ENCODE data around the gene GJC2. TPM values are rescaled to one million over a fixed set of nuclear protein-coding genes. Genes with fewer than 3 reads are reported as not detected.

GJC2 gene
- total RNA-seq, 1 donor from 2014 or later, result 5.4 TPM

DNA sequence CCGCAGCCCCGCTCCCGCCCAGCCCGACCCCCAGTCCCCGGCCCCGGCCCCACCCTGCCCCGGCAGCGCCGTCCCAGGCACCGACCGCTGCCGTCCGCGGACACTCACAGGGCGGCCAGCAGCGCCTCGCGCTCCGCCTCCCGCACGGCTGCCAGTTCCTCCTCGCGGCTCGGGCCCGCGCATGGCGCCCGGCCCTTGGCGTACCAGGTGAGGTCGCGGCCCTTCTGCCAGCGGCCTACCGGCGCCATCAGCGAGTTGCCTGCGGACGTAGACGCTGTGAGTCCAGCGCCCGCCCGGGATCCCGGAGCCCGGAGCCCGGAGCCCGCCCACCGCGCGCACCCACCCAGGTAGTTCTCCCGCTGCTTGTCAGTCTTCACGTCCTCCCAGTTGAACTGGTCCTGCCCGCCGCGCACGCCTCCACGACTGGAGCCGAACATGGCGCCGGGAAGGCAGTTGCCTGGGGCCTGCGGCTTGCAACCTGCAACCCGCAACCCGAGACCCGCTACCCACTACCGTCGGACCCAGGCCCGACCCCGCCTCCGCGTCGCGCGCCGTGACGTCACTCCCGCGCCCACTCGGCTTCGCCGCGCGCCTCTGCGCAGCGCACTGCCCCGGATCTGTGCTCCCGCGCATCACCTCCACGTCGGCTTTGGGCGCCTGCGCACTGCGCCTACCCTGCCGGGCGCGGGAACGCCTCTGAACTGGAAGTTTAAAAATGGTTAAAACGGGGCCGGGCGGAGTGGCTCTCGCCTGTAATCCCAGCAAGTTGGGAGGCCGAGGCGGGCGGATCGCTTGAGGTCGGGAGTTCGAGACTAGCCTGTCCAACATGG is 46.7 kb upstream of the GJC2 start, which contains the start of gene C1orf35:
Gene C1orf35, minus strand, starts transcription at position 535 of the 830 bp plus-strand sequence. Its CDS starts 98 bp downstream, at position 437.
- intact Hi-C loops (cut with DNase I), result loop anchor here (1.0 to 10.0 kb wide), 3 partner anchors 20 to 1402 kb away; partner anchors contain the start of genes NUP133 and RNF187
- peak within 1 kb of the TSS; percentile 89 to 99 for H3K4me3 ChIP-seq
- H3K36me3 ChIP-seq, result peaks cover 30 to 48% of the 10 kb centered on the region in 2 donors
- H3K27me3 ChIP-seq, result no peaks in the 10 kb centered on the region
- no peaks in the 10 kb centered on the region for H3K9me3 ChIP-seq
- peak; percentile 67 to 96 for DNase-seq (ENCODE audit: low spot score in 2 of 2)
- TF ChIP-seq CTCF (IDR thresholded peaks at IDR 0.05), result no peak
- H3K27ac ChIP-seq, result peak within 1 kb of the TSS; percentile 95
- H3K4me1 ChIP-seq, result peaks cover 6 to 19% of the 10 kb centered on the region in 2 donors

DNA sequence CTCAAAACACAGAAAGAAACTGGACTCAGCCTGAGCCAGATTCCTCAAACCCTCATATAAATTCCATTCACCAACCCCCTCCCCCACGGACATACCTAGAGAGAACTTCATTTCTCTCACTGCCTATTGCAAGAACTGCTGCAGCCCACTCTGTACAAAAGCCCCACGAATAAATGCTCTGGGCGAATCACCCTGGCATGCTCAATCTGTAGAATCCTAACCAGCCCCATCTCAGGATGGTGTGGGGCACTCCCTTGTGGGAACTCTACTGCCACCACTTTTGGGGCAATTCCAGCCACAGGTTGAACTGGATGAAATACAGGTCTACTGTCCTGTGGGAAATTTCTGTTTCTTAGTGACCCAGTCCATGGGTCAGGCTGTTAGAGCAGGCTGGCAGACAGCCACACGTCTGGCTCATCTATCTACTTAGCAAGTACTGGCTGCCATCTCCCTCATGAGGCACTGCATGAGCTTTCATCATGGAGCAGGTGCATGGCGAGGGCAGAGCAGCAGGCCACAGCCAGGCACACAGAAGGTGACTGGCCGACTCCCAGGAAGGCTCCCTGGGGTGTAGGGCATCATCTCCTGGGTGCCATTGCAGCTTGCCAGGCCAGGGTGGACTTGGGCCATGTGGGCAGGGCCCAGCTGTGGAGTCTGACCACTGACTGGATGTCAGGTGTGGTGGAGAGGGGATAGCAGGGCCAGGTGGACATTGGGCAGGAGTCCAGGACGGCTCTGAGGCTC is 45.0 kb upstream of the GJC2 start:
- DNase-seq (ENCODE audit: low spot score in 2 of 2), result no peak
- Histone ChIP-seq H3K27me3 (no peaks in the 10 kb centered on the region), H3K36me3 (peaks cover 13 to 31% of the 10 kb centered on the region in 2 donors), H3K4me1 (peaks cover 12 to 27% of the 10 kb centered on the region in 2 donors), H3K27ac (no peak overlapping the region), H3K4me3 (no peak overlapping the region), H3K9me3 (no peaks in the 10 kb centered on the region)
- intact Hi-C loops (cut with DNase I), result loop anchor here (10.0 kb wide), 2 partner anchors 380 to 1400 kb away; partner anchors contain the start of genes NUP133 and RNF187
- no peak for TF ChIP-seq CTCF (IDR thresholded peaks at IDR 0.05)

DNA sequence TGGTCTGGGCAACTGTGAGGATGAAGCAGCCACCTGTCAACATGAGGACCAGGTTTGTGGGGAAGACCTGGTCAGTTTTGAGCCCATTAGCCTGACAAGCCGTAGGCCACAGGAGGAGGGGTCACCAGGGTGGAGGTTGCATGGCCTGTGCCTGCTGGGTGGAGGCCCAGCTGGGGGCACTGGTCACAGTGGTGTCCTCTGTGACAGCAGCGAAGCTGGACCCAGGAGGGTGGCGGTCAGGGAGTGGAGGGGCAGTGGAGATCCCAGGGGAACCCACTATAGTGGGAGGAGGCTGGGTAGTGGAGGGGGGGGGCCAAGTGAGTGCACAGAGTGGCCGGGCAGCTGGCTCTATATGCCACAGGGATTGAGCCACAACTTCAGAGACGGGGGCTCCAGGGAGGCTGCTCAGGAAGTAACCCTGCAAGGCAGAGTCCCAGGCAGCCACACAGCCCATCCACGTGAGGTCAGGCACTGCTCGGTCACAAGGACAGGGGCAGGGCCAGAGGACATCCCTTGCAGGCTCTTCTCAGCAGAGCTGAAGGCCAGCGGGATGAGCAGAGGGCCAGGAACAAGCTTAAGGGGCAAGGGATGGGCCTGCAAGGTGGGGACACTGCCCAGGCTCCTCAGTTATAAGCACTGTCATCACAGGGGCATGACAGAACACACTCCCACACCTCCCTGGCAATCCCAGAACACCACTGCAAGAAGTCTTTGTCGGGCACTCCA is 44.3 kb upstream of the GJC2 start:
- Histone ChIP-seq H3K4me1 (peaks cover 15 to 30% of the 10 kb centered on the region in 2 donors), H3K27ac (no peak overlapping the region), H3K4me3 (no peak overlapping the region), H3K36me3 (peaks cover 8 to 23% of the 10 kb centered on the region in 2 donors), H3K27me3 (no peaks in the 10 kb centered on the region), H3K9me3 (no peaks in the 10 kb centered on the region)
- intact Hi-C loops (cut with DNase I), result loop anchor here (10.0 kb wide), 2 partner anchors 379 to 1399 kb away; partner anchors contain the start of genes NUP133 and RNF187
- DNase-seq (ENCODE audit: low spot score in 2 of 2), result no peak
- no peak for TF ChIP-seq CTCF (IDR thresholded peaks at IDR 0.05)

GRCh38 chr1:228105996-228106799 is 43.5 kb upstream of the GJC2 start:
- peaks cover 18 to 34% of the 10 kb centered on the region in 2 donors for H3K4me1 ChIP-seq
- no peak overlapping the region for H3K4me3 ChIP-seq
- intact Hi-C loops (cut with DNase I), result loop anchor here (10.0 kb wide), 2 partner anchors 379 to 1399 kb away; partner anchors contain the start of genes NUP133 and RNF187
- TF ChIP-seq CTCF (IDR thresholded peaks at IDR 0.05), result no peak
- H3K27ac ChIP-seq, result no peak overlapping the region
- no peaks in the 10 kb centered on the region for H3K27me3 ChIP-seq
- peaks cover 8 to 16% of the 10 kb centered on the region in 2 donors for H3K36me3 ChIP-seq
- DNase-seq (ENCODE audit: low spot score in 2 of 2), result no peak
- no peaks in the 10 kb centered on the region for H3K9me3 ChIP-seq
